Right renal cortex interstitium (tissue), 3 donors: Measurements from ENCODE around the gene SMIM45.

ENCODE experiments used
- DNase-seq, 3 donors: peaks; one replicate each; pipeline ENCODE4 v3.0.0-alpha.2; 2013; ENCODE audit warnings: low read depth in 3 of 3, low spot score in 2 of 3

The SMIM45 gene

GRCh38 chr22:41966607-41967240 is 14.8 kb downstream of the SMIM45 start:
- DNase-seq: no peak

GRCh38 chr22:41968601-41969000 is 16.7 kb downstream of the SMIM45 start:
- no peak for DNase-seq

- no peak for DNase-seq
Observed at GRCh38 chr22:41969110-41969646, 17.2 kb downstream of the SMIM45 start, which contains the start of gene SEPTIN3. Gene SEPTIN3 (plus strand): TSS chr22:41969443. CDS start chr22:41971493, 2,050 bp downstream.

GRCh38 chr22:41970601-41971000 is 18.7 kb downstream of the SMIM45 start:
- DNase-seq: no peak

GRCh38 chr22:41971431-41971830 is 19.5 kb downstream of the SMIM45 start:
- no peak for DNase-seq

- DNase-seq: no peak
Observed at GRCh38 chr22:41974691-41975290, 22.8 kb downstream of the SMIM45 start.

GRCh38 chr22:41975299-41976069 is 23.5 kb downstream of the SMIM45 start:
- no peak for DNase-seq

- no peak for DNase-seq
Observed at GRCh38 chr22:41976070-41976901, 24.3 kb downstream of the SMIM45 start.

GRCh38 chr22:41976961-41977566 is 25.1 kb downstream of the SMIM45 start:
- DNase-seq: peak in 1 of 3 donors; percentile 50

- DNase-seq: no peak
Observed at GRCh38 chr22:41978732-41979131, 26.8 kb downstream of the SMIM45 start.

GRCh38 chr22:41979423-41980250 is 27.7 kb downstream of the SMIM45 start:
- DNase-seq: no peak

- no peak for DNase-seq
Observed at GRCh38 chr22:41982865-41983264, 30.9 kb downstream of the SMIM45 start.

GRCh38 chr22:41983513-41984405 is 31.8 kb downstream of the SMIM45 start:
- no peak for DNase-seq

GRCh38 chr22:41987276-41987675 is 35.3 kb downstream of the SMIM45 start:
- no peak for DNase-seq

GRCh38 chr22:41989246-41989645 is 37.3 kb downstream of the SMIM45 start:
- no peak for DNase-seq

- no peak for DNase-seq
Observed at GRCh38 chr22:41991111-41991510, 39.2 kb downstream of the SMIM45 start.

- DNase-seq: no peak
Observed at GRCh38 chr22:41992496-41992895, 40.5 kb downstream of the SMIM45 start.

GRCh38 chr22:41995211-41995610 is 43.3 kb downstream of the SMIM45 start:
- no peak for DNase-seq
